ENCODE results near the gene ATP8A1. TPM values are rescaled to one million over a fixed set of nuclear protein-coding genes. Genes with fewer than 3 reads are reported as not detected.

Gene ATP8A1
- total and polyA plus RNA-seq, 12 donors, result 14.4 to 58.3 (median 27.7) TPM

DNA sequence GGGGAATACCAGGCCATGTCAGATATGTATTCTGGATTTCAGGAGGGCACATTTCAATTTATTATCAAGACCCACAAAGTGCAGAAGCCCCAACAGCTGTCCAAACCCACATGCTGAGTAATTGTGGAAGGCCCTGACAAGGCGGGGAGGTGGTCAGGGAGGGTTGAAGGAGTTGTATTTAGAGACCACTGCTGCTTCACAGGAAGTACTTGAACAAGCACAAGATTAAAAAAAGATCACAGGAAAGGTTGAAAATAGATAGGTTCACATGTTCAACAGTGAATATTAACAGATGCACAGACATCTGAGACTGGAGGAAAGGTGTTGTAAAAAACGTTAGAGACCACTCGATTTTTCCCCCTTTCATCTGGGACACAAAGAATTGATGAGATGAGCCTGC is 17.9 kb downstream of the ATP8A1 start:
- H3K4me1 ChIP-seq (replicated peaks in 1 of 2), result peaks cover 7 to 9% of the 10 kb centered on the region in 2 donors
- no peaks in the 10 kb centered on the region for H3K27me3 ChIP-seq
- 55 to 71% (median 58%) methylated on average over 3 of the region's 3 CpGs for WGBS, 4 donors
- H3K36me3 ChIP-seq (replicated peaks in 1 of 2), result no peaks in the 10 kb centered on the region
- intact Hi-C loops (cut with DNase I), result no loop called here
- no peaks in the 10 kb centered on the region for H3K9me3 ChIP-seq (replicated peaks in 1 of 3)
- DNase-seq, result no peak
- no peak for TF ChIP-seq POLR2A (IDR thresholded peaks at IDR 0.05)
- TF ChIP-seq, protein P1, sequence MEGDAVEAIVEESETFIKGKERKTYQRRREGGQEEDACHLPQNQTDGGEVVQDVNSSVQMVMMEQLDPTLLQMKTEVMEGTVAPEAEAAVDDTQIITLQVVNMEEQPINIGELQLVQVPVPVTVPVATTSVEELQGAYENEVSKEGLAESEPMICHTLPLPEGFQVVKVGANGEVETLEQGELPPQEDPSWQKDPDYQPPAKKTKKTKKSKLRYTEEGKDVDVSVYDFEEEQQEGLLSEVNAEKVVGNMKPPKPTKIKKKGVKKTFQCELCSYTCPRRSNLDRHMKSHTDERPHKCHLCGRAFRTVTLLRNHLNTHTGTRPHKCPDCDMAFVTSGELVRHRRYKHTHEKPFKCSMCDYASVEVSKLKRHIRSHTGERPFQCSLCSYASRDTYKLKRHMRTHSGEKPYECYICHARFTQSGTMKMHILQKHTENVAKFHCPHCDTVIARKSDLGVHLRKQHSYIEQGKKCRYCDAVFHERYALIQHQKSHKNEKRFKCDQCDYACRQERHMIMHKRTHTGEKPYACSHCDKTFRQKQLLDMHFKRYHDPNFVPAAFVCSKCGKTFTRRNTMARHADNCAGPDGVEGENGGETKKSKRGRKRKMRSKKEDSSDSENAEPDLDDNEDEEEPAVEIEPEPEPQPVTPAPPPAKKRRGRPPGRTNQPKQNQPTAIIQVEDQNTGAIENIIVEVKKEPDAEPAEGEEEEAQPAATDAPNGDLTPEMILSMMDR (IDR thresholded peaks at IDR 0.05), result no peak
- H3K4me3 ChIP-seq, result no peak overlapping the region
- H3K27ac ChIP-seq, result no peak overlapping the region

DNA sequence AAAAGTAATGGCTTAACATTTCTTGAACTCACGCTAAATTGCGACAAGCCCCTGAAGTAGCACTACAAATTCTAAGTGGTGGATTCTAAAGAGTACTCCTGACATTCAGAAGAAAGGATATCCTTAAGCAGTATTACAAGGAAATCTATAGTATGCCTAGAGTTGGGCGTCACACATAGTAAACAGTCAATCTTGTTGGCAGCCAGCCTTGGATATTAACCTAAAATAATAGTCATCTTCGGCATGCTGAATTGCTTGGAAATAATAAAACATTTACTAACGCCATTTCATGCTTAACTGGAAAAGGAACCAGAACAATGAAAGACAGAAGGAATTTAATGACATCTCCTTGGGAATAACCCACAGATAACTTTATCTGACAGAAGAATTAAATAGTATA is 18.6 kb downstream of the ATP8A1 start:
- no peak for TF ChIP-seq POLR2A (IDR thresholded peaks at IDR 0.05)
- TF ChIP-seq, protein P1 (IDR thresholded peaks at IDR 0.05), result no peak
- intact Hi-C loops (cut with DNase I), result no loop called here
- peaks cover under 1 to 6% of the 10 kb centered on the region in 2 donors for H3K4me1 ChIP-seq (replicated peaks in 1 of 2)
- no peaks in the 10 kb centered on the region for H3K27me3 ChIP-seq
- no peaks in the 10 kb centered on the region for H3K9me3 ChIP-seq (replicated peaks in 1 of 3)
- DNase-seq, result no peak
- H3K36me3 ChIP-seq (replicated peaks in 1 of 2), result no peaks in the 10 kb centered on the region
- no peak overlapping the region for H3K4me3 ChIP-seq
- 70 to 78% (median 75%) methylated on average over 5 of the region's 5 CpGs for WGBS, 4 donors
- no peak overlapping the region for H3K27ac ChIP-seq

DNA sequence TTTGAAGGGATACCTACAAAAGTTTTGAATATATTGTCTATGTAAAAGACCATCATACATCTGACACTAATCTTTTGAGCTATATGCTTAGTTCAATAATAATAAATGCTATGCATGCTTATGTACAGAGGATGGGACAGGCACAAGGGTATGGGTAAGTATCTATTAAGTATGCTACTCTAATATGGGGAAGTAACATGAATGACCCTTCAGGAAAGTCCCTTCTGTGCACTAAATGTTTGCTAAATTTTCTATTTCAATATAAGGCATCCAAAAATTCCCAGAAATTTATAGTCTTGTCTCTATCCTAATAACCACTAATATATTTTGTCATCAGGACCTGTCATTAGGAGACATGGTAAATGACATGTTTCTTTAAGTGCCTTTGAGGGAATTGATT is 19.0 kb downstream of the ATP8A1 start:
- Histone ChIP-seq H3K4me1 (replicated peaks in 1 of 2) (peaks cover 0 to 7% of the 10 kb centered on the region in 2 donors), H3K4me3 (no peak overlapping the region), H3K27ac (no peak overlapping the region), H3K9me3 (replicated peaks in 1 of 3) (no peaks in the 10 kb centered on the region), H3K27me3 (no peaks in the 10 kb centered on the region), H3K36me3 (replicated peaks in 1 of 2) (no peaks in the 10 kb centered on the region)
- intact Hi-C loops (cut with DNase I), result no loop called here
- no peak for DNase-seq
- TF ChIP-seq, protein P1 (IDR thresholded peaks at IDR 0.05), result no peak
- no peak for TF ChIP-seq POLR2A (IDR thresholded peaks at IDR 0.05)

DNA sequence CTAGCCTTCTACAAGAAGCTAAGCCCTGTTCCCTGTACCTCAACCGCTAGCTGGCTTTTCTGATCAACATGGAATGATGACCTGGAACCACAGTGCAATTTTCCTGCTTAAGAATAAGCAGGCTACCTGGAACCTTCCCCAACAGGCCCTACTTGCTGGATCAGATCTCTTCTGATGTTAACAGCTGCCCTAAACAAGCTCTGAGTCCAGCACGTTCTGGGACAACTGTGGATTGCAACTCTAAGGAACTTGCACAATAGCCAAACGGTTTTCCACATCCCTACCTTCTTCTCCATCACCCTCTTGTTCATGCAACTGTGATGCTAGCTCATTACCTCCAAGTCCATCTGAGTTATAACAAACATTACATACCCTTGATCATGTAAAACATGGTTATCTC is 19.8 kb downstream of the ATP8A1 start:
- H3K9me3 ChIP-seq (replicated peaks in 1 of 3), result no peaks in the 10 kb centered on the region
- H3K27me3 ChIP-seq, result no peaks in the 10 kb centered on the region
- H3K4me1 ChIP-seq (replicated peaks in 1 of 2), result peaks cover 0 to 8% of the 10 kb centered on the region in 2 donors
- H3K4me3 ChIP-seq, result no peak overlapping the region
- TF ChIP-seq POLR2A (IDR thresholded peaks at IDR 0.05), result no peak
- no peak for DNase-seq
- no peak overlapping the region for H3K27ac ChIP-seq
- no peaks in the 10 kb centered on the region for H3K36me3 ChIP-seq (replicated peaks in 1 of 2)
- intact Hi-C loops (cut with DNase I), result no loop called here
- 88 to 95% (median 92%) methylated on average over 3 of the region's 3 CpGs for WGBS, 4 donors

DNA sequence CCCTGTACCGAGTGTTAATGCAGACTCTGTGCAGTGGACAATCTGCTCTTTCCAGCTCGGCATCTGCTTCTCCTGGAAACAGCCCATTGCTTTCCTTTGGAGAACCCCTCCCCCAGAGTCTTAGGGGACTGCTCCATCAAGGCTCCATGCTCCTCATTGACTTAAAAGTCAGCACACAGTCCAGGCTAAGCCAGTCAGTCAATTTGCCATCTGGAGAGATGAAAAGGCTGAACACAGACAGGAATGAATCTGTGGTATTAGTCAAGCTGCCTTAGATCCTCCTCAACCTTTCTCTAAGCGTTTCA is 20.3 kb downstream of the ATP8A1 start:
- DNase-seq, result no peak
- Histone ChIP-seq H3K4me3 (no peak overlapping the region), H3K9me3 (replicated peaks in 1 of 3) (no peaks in the 10 kb centered on the region), H3K27ac (no peak overlapping the region), H3K27me3 (no peaks in the 10 kb centered on the region), H3K4me1 (replicated peaks in 1 of 2) (peaks cover 0 to 8% of the 10 kb centered on the region in 2 donors), H3K36me3 (replicated peaks in 1 of 2) (no peaks in the 10 kb centered on the region)
- 89 to 100% (median 90%) methylated on average over 2 to 3 of the region's 3 CpGs for WGBS, 4 donors
- intact Hi-C loops (cut with DNase I), result no loop called here
- no peak for TF ChIP-seq POLR2A (IDR thresholded peaks at IDR 0.05)

Measured in adrenal gland (tissue), 12 donors.